HG02885 (cell line): ENCODE data around the gene GDE1.

ENCODE experiments used
- ATAC-seq: cut with Tn5 transposase; IDR thresholded peaks from one replicate; pipeline ENCODE4 v1.9.1; 2021; ENCODE audit warnings: mild to moderate bottlenecking; ENCODE audit not compliant: unreplicated experiment, poor library complexity

GDE1 gene

GRCh38 chr16:19524616-19525384 lies 2.9 kb upstream of the GDE1 start:
- no peak for ATAC-seq

GRCh38 chr16:19524356-19524615 lies 2.4 kb upstream of the GDE1 start:
- ATAC-seq: no peak

GRCh38 chr16:19523559-19524355 lies 1.9 kb upstream of the GDE1 start, which contains the start of gene CCP110:
CCP110 (plus strand) TSS chr16:19523942; CDS start chr16:19527882, 3,940 bp downstream.
- ATAC-seq: peak; percentile 77

- ATAC-seq: no peak
Observed at GRCh38 chr16:19523184-19523558, 1.3 kb upstream of the GDE1 start.

GRCh38 chr16:19522760-19523159 lies 862 bp upstream of the GDE1 start:
- ATAC-seq: no peak

GRCh38 chr16:19522397-19522732 lies 467 bp upstream of the GDE1 start:
- no peak for ATAC-seq

GRCh38 chr16:19520861-19521331 lies 1.0 kb downstream of the GDE1 start:
- no peak for ATAC-seq

- no peak for ATAC-seq
Observed at GRCh38 chr16:19518388-19518787, 3.5 kb downstream of the GDE1 start.

- no peak for ATAC-seq
Observed at GRCh38 chr16:19517424-19518089, 4.3 kb downstream of the GDE1 start.

GRCh38 chr16:19515757-19516156 lies 6.1 kb downstream of the GDE1 start:
- no peak for ATAC-seq

- no peak for ATAC-seq
Observed at GRCh38 chr16:19513377-19514053, 8.4 kb downstream of the GDE1 start.

- no peak for ATAC-seq
Observed at GRCh38 chr16:19512297-19512696, 9.6 kb downstream of the GDE1 start.

GRCh38 chr16:19507867-19508266 lies 14.0 kb downstream of the GDE1 start:
- no peak for ATAC-seq

GRCh38 chr16:19506965-19507364 lies 14.9 kb downstream of the GDE1 start:
- no peak for ATAC-seq

- no peak for ATAC-seq
Observed at GRCh38 chr16:19505600-19506303, 16.1 kb downstream of the GDE1 start.

- no peak for ATAC-seq
Observed at GRCh38 chr16:19503461-19504075, 18.3 kb downstream of the GDE1 start.

- ATAC-seq: no peak
Observed at GRCh38 chr16:19502395-19503131, 19.3 kb downstream of the GDE1 start.

- ATAC-seq: no peak
Observed at GRCh38 chr16:19499481-19499880, 22.4 kb downstream of the GDE1 start.

- no peak for ATAC-seq
Observed at GRCh38 chr16:19499006-19499405, 22.9 kb downstream of the GDE1 start.
